IMR-90 (cell line): Measurements from ENCODE around the gene LRRC31.

Source experiments
- BHLHE40 ChIP-seq: fragments of 150-350 bp; IDR thresholded peaks from 2 replicates; pipeline ENCODE4 v1.6.1; 2016; ENCODE audit warnings: mild to moderate bottlenecking, low read depth, low read length
- CEBPB ChIP-seq: IDR thresholded peaks from 2 replicates; pipeline ENCODE4 v1.6.1; 2012; ENCODE audit warnings: low read depth, low read length, improper control_type of control experiment
- CTCF ChIP-seq: conservative IDR thresholded peaks from 2 replicates; pipeline ENCODE4 v1.5.1; 2012; ENCODE audit warnings: mild to moderate bottlenecking, low read depth, low read length, improper control_type of control experiment
- ELK1 ChIP-seq: fragments of 150-350 bp; IDR thresholded peaks from 2 replicates; pipeline ENCODE4 v1.6.1; 2016; ENCODE audit warnings: low read depth, mild to moderate bottlenecking, low read length, moderate library complexity, borderline replicate concordance
- MAZ ChIP-seq: IDR thresholded peaks from 2 replicates; pipeline ENCODE4 v1.6.1; 2012; ENCODE audit warnings: low read depth, mild to moderate bottlenecking, low read length, improper control_type of control experiment, moderate library complexity, borderline replicate concordance
- SMC3 ChIP-seq: fragments of 150-350 bp; IDR thresholded peaks from 2 replicates; pipeline ENCODE4 v1.6.1; 2016; ENCODE audit warnings: low read depth, mild to moderate bottlenecking, antibody characterized with exemption, low read length, moderate library complexity

- TF ChIP-seq CTCF (no peak), BHLHE40 (no peak), CEBPB (no peak), SMC3 (no peak), ELK1 (no peak), MAZ (no peak)
Measured at GRCh38 chr3:169914321-169914720, 44.6 kb upstream of the LRRC31 start.
